ENCODE measurements around the gene PRX.
"Not testable (repeated sequence)": the region's sequence is repeated elsewhere in the genome, so short reads cannot be mapped to it uniquely, and the experiment has no call there.

The PRX gene

DNA sequence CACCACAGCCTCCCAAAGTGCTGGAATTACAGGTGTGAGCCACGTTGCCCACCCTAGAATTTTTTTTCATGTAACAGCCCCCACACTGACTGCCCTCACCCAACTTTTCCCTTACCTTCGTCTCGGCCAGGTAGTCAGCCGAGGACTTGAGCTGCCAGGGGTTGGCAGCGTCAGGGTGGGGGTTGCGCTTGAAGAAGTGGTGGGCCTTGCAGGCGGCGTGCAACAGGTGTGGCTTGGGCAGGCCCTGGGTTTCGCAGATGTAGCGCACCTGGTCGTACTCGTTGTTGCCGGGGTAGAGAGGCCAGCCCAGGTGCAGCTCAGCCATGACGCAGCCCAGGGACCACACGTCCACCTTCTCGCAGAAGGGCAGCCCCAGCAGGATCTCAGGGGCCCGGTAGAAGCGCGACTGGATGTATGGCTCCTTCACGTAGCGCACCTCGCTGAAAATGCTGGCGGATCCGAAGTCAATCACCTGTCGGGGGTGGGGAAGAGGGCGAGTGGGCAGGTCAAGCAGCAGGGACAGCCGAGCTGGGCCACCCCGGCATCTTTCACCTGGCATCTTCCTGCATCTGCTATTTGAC, 29.4 kb downstream of the PRX start:
- DNase-seq, result no peak

GRCh38 chr19:40381321-40381720, 31.9 kb downstream of the PRX start:
- no peak for DNase-seq

GRCh38 chr19:40380199-40381037, 32.8 kb downstream of the PRX start:
- no peak for DNase-seq

DNA sequence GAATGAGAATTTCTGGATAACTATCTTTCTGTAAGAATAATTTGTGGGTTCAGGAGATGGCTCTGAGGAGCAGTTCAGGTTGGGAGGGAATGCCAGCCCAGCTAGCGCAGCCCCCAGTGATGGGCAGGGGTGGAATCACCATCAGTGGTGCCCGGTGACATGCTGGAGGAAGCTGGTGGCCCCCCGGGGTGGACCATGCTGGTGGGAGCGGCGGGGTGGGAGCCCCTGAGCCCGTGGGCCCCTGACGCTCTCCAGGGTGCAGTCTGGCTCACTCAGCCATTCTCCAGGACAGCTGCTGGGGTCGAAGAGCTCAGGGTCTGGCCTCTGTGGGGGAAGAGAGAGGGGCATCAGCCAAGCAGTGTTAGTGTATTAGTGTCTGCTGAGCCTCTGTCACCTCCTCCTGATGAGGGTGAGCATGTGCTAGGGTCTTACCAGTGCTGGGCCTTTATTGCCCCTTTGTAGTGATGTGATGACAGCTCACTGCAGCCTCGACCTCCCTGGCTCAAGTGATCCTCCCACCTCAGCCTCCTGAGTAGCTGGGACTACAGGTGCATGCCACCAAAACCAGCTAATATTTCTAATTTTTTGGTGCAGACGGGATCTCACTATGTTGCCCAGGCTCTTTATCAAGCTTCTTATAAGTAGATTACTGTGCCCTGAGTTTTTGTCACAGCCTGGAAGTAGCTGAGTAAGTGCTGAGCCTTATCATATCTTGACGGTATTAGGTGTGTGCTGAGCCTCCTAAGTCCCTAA, 33.6 kb downstream of the PRX start:
- DNase-seq, result no peak

DNA sequence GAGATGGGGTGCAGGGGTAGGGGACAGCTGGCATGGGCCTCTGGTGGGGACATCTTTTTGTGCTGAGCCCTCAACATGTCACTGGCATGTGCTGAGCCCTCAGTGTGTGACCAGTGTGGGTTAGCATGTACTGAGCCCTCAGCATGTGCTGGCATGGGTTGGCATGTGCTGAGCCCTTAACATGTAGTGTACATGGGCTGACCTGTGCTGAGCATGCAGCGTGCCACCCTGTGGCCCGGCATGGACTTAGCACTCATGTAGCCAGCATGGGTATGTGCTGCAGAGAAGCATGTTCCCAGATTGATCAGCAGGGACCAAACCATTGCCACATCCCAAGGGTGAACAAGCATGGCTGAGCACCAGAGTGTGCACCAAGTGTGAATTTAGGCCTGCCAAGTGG, 34.7 kb downstream of the PRX start:
- no peak for DNase-seq

DNA sequence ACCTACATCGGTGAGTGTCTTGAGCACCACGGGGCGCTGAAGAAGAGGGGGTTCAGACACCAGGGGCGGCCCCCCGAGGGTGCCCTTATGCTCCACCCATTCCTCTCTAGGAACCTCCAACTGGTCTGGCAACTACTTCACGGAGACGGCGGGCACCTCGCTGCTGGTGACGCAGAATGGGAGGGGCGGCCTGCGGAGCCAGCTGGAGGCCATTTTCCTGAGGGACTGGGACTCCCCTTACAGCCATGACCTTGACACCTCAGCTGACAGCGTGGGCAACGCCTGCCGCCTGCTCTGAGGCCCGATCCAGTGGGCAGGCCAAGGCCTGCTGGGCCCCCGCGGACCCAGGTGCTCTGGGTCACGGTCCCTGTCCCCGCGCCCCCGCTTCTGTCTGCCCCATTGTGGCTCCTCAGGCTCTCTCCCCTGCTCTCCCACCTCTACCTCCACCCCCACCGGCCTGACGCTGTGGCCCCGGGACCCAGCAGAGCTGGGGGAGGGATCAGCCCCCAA, 35.2 kb downstream of the PRX start:
- DNase-seq, result no peak

- DNase-seq, result no peak
These were observed 36.8 kb downstream of the PRX start for GRCh38 chr19:40376286-40376862.

DNA sequence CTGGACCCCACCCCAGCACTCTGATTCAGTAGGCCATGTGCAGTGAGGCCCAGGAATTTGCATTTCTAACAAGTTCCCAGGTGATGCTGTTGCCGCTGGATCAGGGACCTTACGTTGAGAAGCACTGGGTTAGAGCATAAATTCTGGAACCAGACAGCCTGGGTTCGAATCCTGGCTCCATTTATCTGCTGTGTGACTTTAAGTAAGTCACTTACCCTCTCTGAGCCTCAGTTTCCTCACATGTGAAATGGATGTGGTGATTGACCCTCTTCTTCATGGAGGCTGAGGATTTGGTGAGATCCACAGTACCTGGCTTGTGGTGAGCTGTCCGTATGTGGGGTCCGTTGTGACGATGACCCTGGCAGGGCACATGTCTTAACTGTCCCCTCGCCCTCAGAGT, 39.1 kb downstream of the PRX start:
- no peak for DNase-seq

GRCh38 chr19:40371802-40372122, 41.4 kb downstream of the PRX start:
- no peak for DNase-seq

GRCh38 chr19:40370997-40371801, 42.0 kb downstream of the PRX start:
- DNase-seq, result no peak

DNA sequence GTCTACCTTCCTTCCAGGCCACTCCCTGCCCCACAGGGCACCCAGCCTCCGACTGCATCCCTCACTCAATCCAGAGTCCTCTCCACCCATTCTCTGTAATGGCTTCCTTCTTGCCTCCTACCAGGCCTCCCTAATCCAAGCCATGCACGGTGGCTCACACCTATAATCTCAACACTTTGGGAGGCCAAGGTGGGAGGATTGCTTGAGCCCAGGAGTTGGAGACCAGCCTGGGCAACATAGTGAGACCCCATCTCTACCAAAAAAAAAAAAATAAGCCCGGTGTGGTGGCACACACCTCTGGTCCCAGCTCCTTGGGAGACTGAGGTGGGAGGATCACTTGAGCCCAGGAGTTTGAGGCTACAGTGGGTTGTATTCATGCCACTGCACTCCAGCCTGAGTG, 42.9 kb downstream of the PRX start:
- not testable (repeated sequence) for DNase-seq

DNA sequence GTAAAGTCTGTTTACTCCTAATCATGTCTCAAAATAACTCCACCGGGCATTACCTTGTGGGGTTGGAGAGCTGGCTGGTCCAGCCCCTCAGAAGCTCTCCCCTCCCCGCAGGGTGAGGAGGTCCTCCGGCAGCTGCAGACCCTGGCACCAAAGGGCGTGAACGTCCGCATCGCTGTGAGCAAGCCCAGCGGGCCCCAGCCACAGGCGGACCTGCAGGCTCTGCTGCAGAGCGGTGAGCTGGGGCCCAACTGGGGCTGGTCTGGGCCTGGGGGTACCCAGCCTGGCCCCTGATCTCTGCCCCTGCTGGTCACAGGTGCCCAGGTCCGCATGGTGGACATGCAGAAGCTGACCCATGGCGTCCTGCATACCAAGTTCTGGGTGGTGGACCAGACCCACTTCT, 43.4 kb downstream of the PRX start:
- no peak for DNase-seq

DNA sequence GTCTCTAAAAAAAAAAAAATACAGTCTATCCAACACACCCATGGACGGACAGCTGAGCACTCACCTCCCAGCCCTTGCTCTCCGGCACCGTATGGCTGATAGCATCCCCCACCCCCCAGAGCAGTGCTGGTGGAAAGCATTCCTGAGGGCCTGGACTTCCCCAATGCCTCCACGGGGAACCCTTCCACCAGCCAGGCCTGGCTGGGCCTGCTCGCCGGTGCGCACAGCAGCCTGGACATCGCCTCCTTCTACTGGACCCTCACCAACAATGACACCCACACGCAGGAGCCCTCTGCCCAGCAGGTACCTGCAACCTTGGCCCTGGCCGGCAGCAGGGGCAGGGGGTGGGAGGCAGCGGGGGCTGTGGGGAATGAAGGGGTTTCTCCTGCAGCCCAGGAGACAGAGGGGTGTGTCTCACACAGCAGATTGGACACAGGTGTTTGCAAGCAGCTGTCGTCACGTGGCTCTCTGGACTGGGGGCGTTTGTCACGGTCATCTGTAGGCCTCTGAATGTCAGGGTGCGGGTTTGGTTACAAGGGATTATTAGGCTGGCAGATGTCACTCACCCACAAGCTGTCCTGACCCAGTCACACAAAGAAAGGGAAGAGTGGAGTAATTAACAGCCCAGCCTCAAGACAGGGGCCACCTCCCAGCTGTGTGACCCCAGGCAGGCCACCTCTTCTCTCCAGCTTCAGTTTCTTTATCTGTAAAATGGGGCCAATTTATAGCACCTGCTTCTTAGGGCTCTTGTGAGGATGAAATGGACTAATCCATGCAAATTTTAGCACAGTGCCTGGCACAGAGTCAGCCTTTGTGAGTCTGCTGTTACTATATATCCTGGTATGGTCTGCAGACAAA, 45.4 kb downstream of the PRX start:
- no peak for DNase-seq

- DNase-seq, result no peak
These were observed 46.2 kb downstream of the PRX start for GRCh38 chr19:40366697-40367561.

GRCh38 chr19:40365613-40366401, 47.4 kb downstream of the PRX start:
- DNase-seq, result no peak

DNA sequence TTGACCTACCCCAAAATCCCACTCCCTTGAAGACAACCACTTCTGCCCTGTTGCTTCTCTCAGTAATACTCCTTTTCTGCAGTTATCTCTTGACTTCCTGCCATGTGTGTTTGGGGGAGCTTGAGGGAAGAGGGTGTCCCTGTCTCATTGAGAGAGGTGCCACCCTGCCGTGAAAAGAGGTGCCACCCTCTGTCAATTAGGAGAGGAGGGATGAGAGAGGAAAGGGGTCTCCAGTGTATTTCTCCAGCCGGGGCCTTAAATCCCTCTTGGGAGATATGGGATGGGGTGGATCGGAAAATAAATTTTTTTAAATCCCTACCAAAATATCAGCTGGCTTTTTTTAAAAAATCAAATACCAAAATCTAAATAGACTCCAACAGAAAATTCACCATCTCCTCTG, 48.2 kb downstream of the PRX start:
- no peak for DNase-seq

- no peak for DNase-seq
These were observed 50.1 kb downstream of the PRX start for GRCh38 chr19:40363069-40363468.

DNA sequence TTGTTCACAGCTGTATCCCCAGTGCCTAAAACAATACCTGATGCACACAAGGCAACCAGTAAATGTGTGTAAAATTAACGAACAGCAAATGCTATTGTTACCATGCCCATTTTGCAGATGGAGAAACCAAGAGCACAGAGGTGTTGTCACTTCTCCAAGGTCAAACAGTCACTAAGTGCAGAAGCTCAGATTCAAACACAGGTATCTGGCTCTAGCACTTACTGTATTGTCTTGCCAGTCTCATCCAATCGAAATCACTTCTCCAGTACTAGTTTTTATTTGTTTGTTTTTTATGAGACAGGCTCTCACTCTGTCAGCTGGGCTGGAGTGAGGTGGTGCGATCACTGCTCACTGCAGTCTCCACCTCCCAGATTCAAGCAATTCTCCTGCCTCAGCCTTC, 51.0 kb downstream of the PRX start:
- no peak for DNase-seq

DNA sequence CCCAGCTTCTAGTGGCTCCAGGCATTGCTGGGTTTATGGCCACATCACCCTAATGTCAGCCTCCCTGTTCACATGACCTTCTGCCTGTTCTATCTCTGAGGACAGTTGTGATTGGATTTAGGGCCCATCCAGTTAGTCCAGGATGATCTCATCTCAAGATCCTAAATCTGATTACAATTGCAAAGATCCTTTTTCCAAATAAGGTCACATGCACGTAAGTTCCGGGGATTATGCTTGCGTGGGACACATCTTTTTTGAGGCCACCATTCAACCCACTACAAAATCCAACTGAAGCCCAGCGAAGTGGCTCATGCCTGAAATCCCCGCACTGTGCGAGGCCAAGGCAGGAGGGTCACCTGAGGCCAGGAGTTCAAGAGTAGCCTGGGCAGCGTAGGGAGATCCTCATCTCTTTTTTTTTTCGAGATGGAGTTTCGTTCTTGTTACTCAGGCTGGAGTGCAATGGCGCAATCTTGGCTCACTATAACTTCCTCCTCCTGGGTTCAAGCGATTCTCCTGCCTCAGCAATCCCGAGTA, 52.4 kb downstream of the PRX start:
- DNase-seq, result no peak

All from NCI-H1694 (cell line).